WI38 (cell line): ENCODE data around the gene PHACTR1.

Source experiments
- H3K4me3 ChIP-seq: 2 replicates; pipeline ENCODE4 v1.5.1; 2011; ENCODE audit warnings: low read depth, mild to moderate bottlenecking, control low read depth, low read length
- CTCF ChIP-seq: IDR thresholded peaks from 2 replicates; pipeline ENCODE4 v1.5.1; 2012; ENCODE audit warnings: low read depth, mild to moderate bottlenecking, control low read depth, low read length

Gene PHACTR1

GRCh38 chr6:13068586-13069210 lies 352.1 kb downstream of the PHACTR1 start:
- no peak for TF ChIP-seq CTCF
- no peak overlapping the region for H3K4me3 ChIP-seq

GRCh38 chr6:13071550-13072345 lies 355.2 kb downstream of the PHACTR1 start:
- TF ChIP-seq CTCF: no peak
- H3K4me3 ChIP-seq: no peak overlapping the region

- no peak overlapping the region for H3K4me3 ChIP-seq
- TF ChIP-seq CTCF: no peak
These were observed 356.2 kb downstream of the PHACTR1 start for GRCh38 chr6:13072686-13073347.

- TF ChIP-seq CTCF: no peak
- H3K4me3 ChIP-seq: no peak overlapping the region
These were observed 358.0 kb downstream of the PHACTR1 start for GRCh38 chr6:13074415-13075140.

GRCh38 chr6:13075141-13075845 lies 358.7 kb downstream of the PHACTR1 start:
- H3K4me3 ChIP-seq: no peak overlapping the region
- TF ChIP-seq CTCF: no peak

GRCh38 chr6:13076575-13076974 lies 360.0 kb downstream of the PHACTR1 start:
- no peak overlapping the region for H3K4me3 ChIP-seq
- no peak for TF ChIP-seq CTCF
